Fibroblast of lung (primary cell): Measurements from ENCODE around the gene RBP4.

ENCODE experiments used
- CTCF ChIP-seq, 2 donors: IDR thresholded peaks in 1 of 2; conservative IDR thresholded peaks in 1 of 2; 1 replicate in 1 of 2; 2 replicates in 1 of 2; pipeline ENCODE4 v1.5.1; 2011 to 2012; ENCODE audit warnings: low read length in 2 of 2, control low read depth in 1 of 2, inconsistent platforms in 1 of 2, low read depth in 1 of 2, mild to moderate bottlenecking in 1 of 2
- EZH2 ChIP-seq: IDR thresholded peaks from 2 replicates; pipeline ENCODE4 v1.5.1; 2012; ENCODE audit warnings: low read length, control low read depth, mild to moderate bottlenecking; ENCODE audit errors: missing control alignments

DNA sequence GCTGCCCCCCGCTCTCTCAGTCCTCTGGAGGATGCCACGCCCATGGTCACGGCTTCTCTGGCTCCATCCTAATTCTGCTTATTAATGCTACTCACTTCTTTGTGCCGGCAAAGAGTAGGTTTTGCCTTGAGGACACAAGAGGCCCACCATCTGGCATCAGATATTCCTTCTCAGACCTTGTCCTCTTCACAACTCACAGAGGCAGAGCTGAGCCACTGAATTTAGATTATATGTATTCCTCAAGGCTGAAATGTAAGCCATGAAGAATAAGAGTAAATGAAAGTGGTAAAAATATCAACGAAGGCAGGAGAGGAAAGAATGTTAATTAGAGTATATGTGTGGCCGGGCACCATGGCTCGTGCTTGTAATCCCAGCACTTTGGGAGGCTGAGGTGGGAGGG lies 6.5 kb downstream of the RBP4 start:
- TF ChIP-seq CTCF (conservative IDR thresholded peaks at IDR 0.05 in 1 of 2, IDR thresholded peaks at IDR 0.05 in 1 of 2; ENCODE audit: low read depth in 1 of 2, low read length in 2 of 2) (no peak), EZH2 (no peak)
